GM10266 (cell line): ENCODE results near the gene SH2D1B.

ENCODE experiments used
- DNase-seq: peaks from one replicate; pipeline ENCODE4 v3.0.0; 2012; ENCODE audit errors: extremely low spot score
- TF ChIP-seq, protein P1 (sequence below): IDR thresholded peaks from 2 replicates; pipeline ENCODE4 v1.5.1; 2012; ENCODE audit warnings: mild to moderate bottlenecking, low read depth; ENCODE audit not compliant: control insufficient read depth, insufficient read depth; ENCODE audit errors: missing control alignments

SH2D1B gene

DNA sequence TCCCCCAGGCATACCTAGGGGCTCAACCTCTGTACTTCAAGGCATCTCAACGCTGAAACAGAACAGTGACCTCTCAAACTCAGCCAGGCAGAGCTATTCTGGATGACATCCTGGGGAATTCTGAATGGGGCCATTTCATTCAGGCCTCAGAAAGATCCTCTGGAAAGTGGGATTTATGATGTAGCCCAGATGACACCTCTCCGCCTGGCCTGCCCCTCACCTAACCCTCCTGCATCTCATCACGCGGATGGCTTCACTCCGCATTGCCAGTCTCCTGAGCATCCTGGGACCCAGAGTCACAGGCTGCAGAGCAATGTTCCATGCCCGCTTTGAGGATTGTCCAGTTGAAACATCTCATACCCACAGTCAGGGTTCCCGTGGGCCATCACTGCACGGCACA is 36.5 kb downstream of the SH2D1B start:
- TF ChIP-seq, protein P1, sequence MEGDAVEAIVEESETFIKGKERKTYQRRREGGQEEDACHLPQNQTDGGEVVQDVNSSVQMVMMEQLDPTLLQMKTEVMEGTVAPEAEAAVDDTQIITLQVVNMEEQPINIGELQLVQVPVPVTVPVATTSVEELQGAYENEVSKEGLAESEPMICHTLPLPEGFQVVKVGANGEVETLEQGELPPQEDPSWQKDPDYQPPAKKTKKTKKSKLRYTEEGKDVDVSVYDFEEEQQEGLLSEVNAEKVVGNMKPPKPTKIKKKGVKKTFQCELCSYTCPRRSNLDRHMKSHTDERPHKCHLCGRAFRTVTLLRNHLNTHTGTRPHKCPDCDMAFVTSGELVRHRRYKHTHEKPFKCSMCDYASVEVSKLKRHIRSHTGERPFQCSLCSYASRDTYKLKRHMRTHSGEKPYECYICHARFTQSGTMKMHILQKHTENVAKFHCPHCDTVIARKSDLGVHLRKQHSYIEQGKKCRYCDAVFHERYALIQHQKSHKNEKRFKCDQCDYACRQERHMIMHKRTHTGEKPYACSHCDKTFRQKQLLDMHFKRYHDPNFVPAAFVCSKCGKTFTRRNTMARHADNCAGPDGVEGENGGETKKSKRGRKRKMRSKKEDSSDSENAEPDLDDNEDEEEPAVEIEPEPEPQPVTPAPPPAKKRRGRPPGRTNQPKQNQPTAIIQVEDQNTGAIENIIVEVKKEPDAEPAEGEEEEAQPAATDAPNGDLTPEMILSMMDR: no peak
- no peak for DNase-seq

DNA sequence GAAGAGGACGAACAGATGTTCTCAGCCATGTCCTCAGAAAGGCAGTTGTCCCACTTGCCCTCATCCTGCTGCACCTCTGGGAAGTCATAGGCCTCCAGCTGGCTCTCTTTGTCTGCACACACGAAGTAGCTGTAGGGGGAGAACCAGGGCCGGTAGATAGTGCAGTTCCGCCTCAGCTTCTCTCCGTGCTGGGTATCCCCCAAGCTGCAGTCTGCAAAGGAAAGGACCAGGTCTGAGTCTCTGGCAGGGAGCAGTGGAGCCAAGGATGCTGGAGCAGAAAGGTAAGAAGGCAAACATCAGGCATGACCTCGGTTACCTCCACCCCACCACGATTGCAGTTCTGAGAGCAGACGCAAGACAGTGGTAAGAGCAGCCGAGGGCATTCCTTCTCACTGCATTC is 37.5 kb downstream of the SH2D1B start:
- DNase-seq: no peak
- TF ChIP-seq, protein P1: no peak

DNA sequence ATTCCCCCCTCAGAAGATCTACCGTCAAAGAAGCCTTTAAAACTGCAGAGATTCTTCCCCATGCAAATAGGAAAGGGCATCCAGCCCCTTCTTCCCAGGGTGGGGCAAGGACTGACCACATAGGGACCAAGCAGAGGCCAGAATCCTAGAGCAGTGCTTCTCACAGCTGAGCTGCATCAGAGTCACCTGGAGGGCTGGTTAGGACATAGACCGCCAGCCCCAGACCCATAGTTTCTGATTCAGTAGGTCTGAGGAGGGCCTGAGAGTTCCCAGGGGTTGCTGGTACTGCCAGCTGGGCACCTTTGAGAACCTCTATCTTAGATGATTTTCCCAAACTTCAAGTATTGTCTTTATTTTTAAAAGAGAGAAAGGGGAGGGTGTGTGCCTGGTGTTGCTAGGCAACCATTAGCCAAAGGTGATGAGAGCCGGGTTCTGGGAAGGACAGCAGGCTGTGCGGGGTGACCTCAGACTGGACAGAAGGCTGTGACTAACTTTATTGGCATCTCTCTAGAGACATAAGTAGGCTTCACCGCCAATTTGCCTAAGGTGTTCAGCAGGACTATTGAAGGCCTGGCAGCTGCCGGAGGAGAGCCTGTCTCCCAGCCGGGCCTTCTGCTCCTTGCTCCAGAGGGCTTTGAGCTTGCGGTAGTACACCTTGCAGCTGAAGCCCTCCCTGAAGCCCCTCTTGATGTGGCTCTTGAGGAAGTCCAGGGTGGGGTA is 38.2 kb downstream of the SH2D1B start:
- no peak for DNase-seq
- TF ChIP-seq, protein P1: no peak

DNA sequence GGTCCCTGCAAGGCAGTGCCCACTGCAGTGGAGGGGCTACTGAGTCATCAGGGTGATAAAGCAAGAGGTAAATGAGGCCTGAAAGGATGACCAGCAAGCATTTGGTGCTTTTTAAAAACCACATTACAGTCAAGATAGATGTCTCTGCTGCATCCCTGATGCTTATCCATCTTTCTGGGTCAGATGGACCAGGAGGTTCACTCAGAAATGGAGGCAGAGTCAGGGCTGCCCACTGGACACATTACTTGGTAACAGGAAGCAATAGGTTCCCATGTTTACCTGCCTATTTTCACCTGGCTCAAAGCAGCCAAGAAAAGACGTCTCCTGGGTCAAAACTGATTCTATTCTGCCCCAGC is 38.9 kb downstream of the SH2D1B start:
- TF ChIP-seq, protein P1: no peak
- no peak for DNase-seq

DNA sequence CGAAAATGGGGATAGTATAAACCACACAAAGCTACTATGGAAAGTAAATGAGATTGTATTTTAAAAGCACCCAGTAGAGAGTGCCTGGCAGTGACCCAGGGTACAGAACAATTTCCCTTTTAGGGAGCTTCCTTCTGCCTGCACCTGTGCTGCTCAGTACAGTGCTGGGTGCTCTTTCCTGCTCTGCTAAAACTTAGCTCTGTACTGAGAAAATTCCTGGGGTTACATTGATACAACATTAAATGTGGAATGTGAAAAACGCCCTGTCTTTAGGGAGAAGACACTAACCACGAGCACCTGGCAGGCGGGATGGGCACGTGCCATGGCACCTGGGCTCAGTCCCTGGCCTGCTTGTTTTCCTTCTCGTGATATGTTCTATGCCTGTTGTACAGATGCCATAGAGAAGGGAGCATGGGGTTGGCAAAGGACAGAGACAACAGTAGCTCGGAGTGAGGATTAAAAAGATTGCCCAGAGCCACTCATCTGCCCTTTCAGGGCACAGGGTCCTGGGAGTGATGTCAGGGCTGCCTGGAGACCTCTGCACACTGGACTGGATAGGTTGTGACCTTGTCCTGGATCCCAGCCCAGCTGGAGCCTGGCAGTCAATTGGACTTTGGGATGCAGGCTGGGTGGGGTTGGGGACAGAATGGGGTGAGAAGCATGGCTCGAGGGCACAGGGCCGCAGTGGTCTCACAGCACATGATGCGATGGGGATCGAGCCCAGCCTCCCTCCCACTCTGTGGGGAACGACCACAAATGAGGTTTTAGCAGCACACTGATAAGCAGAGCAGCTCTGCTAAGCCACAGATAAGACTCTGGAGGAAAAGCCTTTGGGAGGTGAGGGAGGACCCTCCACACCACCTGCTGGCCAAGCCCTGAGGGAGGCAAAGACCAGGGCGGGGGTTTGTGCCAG is 39.5 kb downstream of the SH2D1B start:
- TF ChIP-seq, protein P1: no peak
- DNase-seq: no peak

DNA sequence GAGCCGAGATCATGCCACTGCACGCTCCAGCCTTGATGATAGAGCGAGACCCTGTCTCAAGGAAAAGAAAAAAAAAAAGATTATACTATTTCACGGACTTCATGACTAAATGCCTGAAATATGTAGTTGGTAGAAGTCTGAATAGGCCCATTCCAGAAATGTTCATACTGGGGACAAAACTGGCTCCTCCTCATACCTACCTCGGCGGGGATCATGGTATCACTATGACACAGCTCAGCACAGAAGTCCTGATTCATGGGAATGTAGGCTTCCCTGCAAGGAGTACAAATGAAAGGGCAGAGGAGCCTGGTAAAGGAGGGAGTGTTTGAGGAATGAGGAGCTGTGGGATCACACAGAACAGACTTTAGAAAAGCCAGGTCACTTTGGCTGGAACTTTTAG is 40.3 kb downstream of the SH2D1B start:
- TF ChIP-seq, protein P1: no peak
- no peak for DNase-seq

DNA sequence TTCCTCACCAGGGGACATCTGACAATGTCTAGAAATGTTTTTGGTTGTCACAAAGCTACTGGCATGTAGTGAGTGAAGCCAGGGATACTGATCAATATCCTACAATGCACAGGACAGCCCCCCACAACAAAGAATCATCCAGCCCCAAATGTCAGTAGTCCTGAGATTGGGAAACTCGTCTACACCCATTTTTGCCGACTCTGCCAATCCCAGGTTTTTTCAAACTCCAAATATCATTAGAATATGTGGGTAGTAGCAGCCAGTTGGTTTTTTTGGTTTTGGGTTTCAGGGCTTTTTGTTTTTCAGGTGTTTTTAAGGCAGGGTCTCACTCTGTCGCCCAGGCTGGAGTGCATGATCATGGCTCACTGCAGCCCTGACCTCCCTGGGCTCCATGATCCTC is 41.2 kb downstream of the SH2D1B start:
- TF ChIP-seq, protein P1: no peak
- DNase-seq: no peak
